CD4-positive, alpha-beta T cell treated with Interleukin-1 beta for 1 hour (primary cell): ENCODE results near the gene APEX2.
A peak's percentile ranks its signal among the peaks of the same experiment; 100 is the strongest.
"Not testable (repeated sequence)": the region's sequence is repeated elsewhere in the genome, so short reads cannot be mapped to it uniquely, and the experiment has no call there.

Source experiments
- DNase-seq, 2 donors: peaks; one replicate each; pipeline ENCODE4 v3.0.0-alpha.2; 2020 to 2022

Gene APEX2

GRCh38 chrX:55014897-55015299 lies 14.7 kb downstream of the APEX2 start:
- no peak for DNase-seq

GRCh38 chrX:55026143-55026542 lies 26.0 kb downstream of the APEX2 start:
- DNase-seq: no peak

- no peak for DNase-seq
Measured at GRCh38 chrX:55026840-55027239, 26.7 kb downstream of the APEX2 start.

- no peak for DNase-seq
Measured at GRCh38 chrX:55028040-55028439, 27.9 kb downstream of the APEX2 start.

GRCh38 chrX:55028611-55029010 lies 28.4 kb downstream of the APEX2 start:
- DNase-seq: no peak

- no peak for DNase-seq
Measured at GRCh38 chrX:55029291-55029690, 29.1 kb downstream of the APEX2 start.

- DNase-seq: no peak
Measured at GRCh38 chrX:55030271-55031205, 30.4 kb downstream of the APEX2 start, which contains the start of gene ALAS2. Gene ALAS2 (minus strand): TSS chrX:55030977. CDS start chrX:55026000, 4,977 bp downstream.

- no peak for DNase-seq
Measured at GRCh38 chrX:55033429-55033828, 33.3 kb downstream of the APEX2 start.

- DNase-seq: no peak
Measured at GRCh38 chrX:55039471-55039870, 39.3 kb downstream of the APEX2 start.

- DNase-seq: no peak
Measured at GRCh38 chrX:55041514-55041913, 41.4 kb downstream of the APEX2 start.

- DNase-seq: not testable (repeated sequence)
Measured at GRCh38 chrX:55050599-55050998, 50.4 kb downstream of the APEX2 start.

GRCh38 chrX:55056820-55057674 lies 56.9 kb downstream of the APEX2 start:
- peak; percentile 37 to 54 for DNase-seq

GRCh38 chrX:55057675-55058249 lies 57.6 kb downstream of the APEX2 start:
- DNase-seq: peak; percentile 23 to 53
